ENCODE measurements around the gene ANKS1A. TPM values are rescaled to one million over a fixed set of nuclear protein-coding genes. Genes with fewer than 3 reads are reported as not detected.

The ANKS1A gene
- total RNA-seq, 4 donors from 2014 or later: 12.1 to 31.8 (median 24.1) TPM

GRCh38 chr6:35008858-35009257 lies 119.8 kb downstream of the ANKS1A start:
- TF ChIP-seq CTCF (IDR thresholded peaks at IDR 0.05): no peak
- TF ChIP-seq POLR2A (IDR thresholded peaks at IDR 0.05): no peak
- no peaks in the 10 kb centered on the region for H3K9me3 ChIP-seq
- intact Hi-C loops (cut with DNase I; ENCODE audit: low total_unique reads): no loop called here
- H3K27me3 ChIP-seq: no peaks in the 10 kb centered on the region
- no peak for DNase-seq
- no peaks in the 10 kb centered on the region for H3K36me3 ChIP-seq
- no peaks in the 10 kb centered on the region for H3K4me1 ChIP-seq
- no peak overlapping the region for H3K27ac ChIP-seq
- H3K4me3 ChIP-seq: no peak overlapping the region

GRCh38 chr6:35011096-35012041 lies 122.3 kb downstream of the ANKS1A start:
- Histone ChIP-seq H3K36me3 (no peaks in the 10 kb centered on the region), H3K4me1 (no peaks in the 10 kb centered on the region), H3K4me3 (no peak overlapping the region), H3K9me3 (no peaks in the 10 kb centered on the region), H3K27me3 (no peaks in the 10 kb centered on the region), H3K27ac (no peak overlapping the region)
- DNase-seq: no peak
- intact Hi-C loops (cut with DNase I; ENCODE audit: low total_unique reads): no loop called here
- TF ChIP-seq POLR2A (IDR thresholded peaks at IDR 0.05) (no peak), CTCF (IDR thresholded peaks at IDR 0.05) (no peak)

- no peak overlapping the region for H3K27ac ChIP-seq
- TF ChIP-seq POLR2A (IDR thresholded peaks at IDR 0.05): no peak
- TF ChIP-seq CTCF (IDR thresholded peaks at IDR 0.05): no peak
- intact Hi-C loops (cut with DNase I; ENCODE audit: low total_unique reads): no loop called here
Observed at GRCh38 chr6:35013701-35014100, 124.6 kb downstream of the ANKS1A start.

GRCh38 chr6:35014341-35014740 lies 125.3 kb downstream of the ANKS1A start:
- intact Hi-C loops (cut with DNase I; ENCODE audit: low total_unique reads): no loop called here
- no peak for TF ChIP-seq POLR2A (IDR thresholded peaks at IDR 0.05)
- TF ChIP-seq CTCF (IDR thresholded peaks at IDR 0.05): no peak
- no peaks in the 10 kb centered on the region for H3K36me3 ChIP-seq
- no peaks in the 10 kb centered on the region for H3K27me3 ChIP-seq
- no peak overlapping the region for H3K27ac ChIP-seq
- DNase-seq: no peak
- no peak overlapping the region for H3K4me3 ChIP-seq
- no peaks in the 10 kb centered on the region for H3K9me3 ChIP-seq
- no peaks in the 10 kb centered on the region for H3K4me1 ChIP-seq

More at GRCh38 chr6:35013701-35014100, 124.6 kb downstream of the ANKS1A start:
- H3K9me3 ChIP-seq: no peaks in the 10 kb centered on the region
- DNase-seq: no peak
- H3K36me3 ChIP-seq: no peaks in the 10 kb centered on the region
- H3K4me1 ChIP-seq: no peaks in the 10 kb centered on the region
- H3K4me3 ChIP-seq: no peak overlapping the region
- no peaks in the 10 kb centered on the region for H3K27me3 ChIP-seq

GRCh38 chr6:35014786-35015185 lies 125.7 kb downstream of the ANKS1A start:
- no peaks in the 10 kb centered on the region for H3K27me3 ChIP-seq
- no peaks in the 10 kb centered on the region for H3K36me3 ChIP-seq
- intact Hi-C loops (cut with DNase I; ENCODE audit: low total_unique reads): no loop called here
- no peak for DNase-seq
- H3K4me3 ChIP-seq: no peak overlapping the region
- H3K4me1 ChIP-seq: no peaks in the 10 kb centered on the region
- no peaks in the 10 kb centered on the region for H3K9me3 ChIP-seq
- TF ChIP-seq CTCF (IDR thresholded peaks at IDR 0.05) (no peak), POLR2A (IDR thresholded peaks at IDR 0.05) (no peak)
- H3K27ac ChIP-seq: no peak overlapping the region
